Measurements from ENCODE around the gene MCTP1. TPM values are rescaled to one million over a fixed set of nuclear protein-coding genes. Genes with fewer than 3 reads are reported as not detected.

Gene MCTP1
- total RNA-seq, 1 donor from 2014 or later: 3.7 TPM

DNA sequence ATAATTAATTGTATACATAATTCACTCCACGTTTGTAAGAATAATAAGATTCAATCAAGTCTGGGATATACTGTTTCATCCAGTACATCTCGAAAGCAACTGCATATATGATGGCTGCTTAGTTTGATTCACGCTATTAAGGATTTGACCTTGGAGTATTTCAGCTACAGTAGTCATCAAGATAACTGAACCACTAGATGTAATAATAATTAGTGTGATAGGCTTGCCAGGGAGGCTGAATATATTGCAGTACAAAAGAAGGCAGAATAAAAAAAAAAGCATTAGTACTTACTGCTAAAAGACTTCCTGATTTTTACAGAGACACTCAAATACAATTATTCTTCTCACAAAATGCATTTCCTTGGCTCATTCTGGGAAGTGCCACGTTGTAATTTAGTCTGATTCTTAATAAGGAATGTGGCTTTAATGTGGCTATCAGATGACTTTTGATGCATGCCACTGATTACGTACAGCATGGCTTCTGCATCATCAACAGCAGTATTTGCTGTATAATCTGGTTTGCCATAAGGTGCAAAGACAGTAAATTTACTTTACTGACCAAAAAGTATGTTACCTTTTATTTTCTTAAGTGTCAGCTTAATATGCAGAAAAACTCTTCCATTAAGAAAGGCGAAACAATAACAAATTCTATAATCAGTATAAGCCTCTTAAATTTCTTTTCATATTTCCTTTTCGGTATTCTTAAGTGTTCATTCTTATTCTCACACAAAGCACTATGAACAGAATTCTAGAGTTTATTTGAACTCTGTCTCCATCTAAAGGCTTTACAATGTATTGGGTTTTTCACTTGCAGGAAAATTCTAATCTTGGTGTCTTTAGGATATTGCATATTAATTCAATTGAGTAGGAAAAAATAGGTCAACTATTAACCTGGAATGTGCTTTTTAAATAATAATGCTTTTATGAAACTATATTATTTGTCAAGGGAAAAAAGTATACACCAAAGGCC, 500.1 kb downstream of the MCTP1 start:
- TF ChIP-seq, protein P1, sequence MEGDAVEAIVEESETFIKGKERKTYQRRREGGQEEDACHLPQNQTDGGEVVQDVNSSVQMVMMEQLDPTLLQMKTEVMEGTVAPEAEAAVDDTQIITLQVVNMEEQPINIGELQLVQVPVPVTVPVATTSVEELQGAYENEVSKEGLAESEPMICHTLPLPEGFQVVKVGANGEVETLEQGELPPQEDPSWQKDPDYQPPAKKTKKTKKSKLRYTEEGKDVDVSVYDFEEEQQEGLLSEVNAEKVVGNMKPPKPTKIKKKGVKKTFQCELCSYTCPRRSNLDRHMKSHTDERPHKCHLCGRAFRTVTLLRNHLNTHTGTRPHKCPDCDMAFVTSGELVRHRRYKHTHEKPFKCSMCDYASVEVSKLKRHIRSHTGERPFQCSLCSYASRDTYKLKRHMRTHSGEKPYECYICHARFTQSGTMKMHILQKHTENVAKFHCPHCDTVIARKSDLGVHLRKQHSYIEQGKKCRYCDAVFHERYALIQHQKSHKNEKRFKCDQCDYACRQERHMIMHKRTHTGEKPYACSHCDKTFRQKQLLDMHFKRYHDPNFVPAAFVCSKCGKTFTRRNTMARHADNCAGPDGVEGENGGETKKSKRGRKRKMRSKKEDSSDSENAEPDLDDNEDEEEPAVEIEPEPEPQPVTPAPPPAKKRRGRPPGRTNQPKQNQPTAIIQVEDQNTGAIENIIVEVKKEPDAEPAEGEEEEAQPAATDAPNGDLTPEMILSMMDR (IDR thresholded peaks at IDR 0.05): peak; percentile 30
- TF ChIP-seq EZH2phosphoT487 (IDR thresholded peaks at IDR 0.05): no peak
- no peak for TF ChIP-seq EZH2 (IDR thresholded peaks at IDR 0.05)
- Histone ChIP-seq H4K20me1 (ENCODE audit: low read depth) (no peaks in the 10 kb centered on the region), H2AFZ (replicated peaks) (no peak overlapping the region), H3K4me1 (no peaks in the 10 kb centered on the region), H3K9me3 (ENCODE audit: low read depth) (no peaks in the 10 kb centered on the region), H3K9ac (no peak overlapping the region), H3K27ac (no peak overlapping the region), H3K79me2 (ENCODE audit: low read depth) (no peaks in the 10 kb centered on the region), H3K36me3 (no peaks in the 10 kb centered on the region), H3K4me2 (no peak overlapping the region), H3F3A (ENCODE audit: low read depth) (no peaks in the 10 kb centered on the region), H3K27me3 (no peaks in the 10 kb centered on the region), H3K4me3 (no peak overlapping the region)
- H3K27me3 Mint-ChIP-seq (ENCODE audit: insufficient read depth, low read depth): no peaks in the 10 kb centered on the region
- no peaks in the 10 kb centered on the region for H3K36me3 Mint-ChIP-seq
- H3K4me3 Mint-ChIP-seq: no peak overlapping the region
- no peak for DNase-seq (ENCODE audit: low spot score)
- peaks cover 5% of the 10 kb centered on the region for H3K4me1 Mint-ChIP-seq
- no peaks in the 10 kb centered on the region for H3K9me3 Mint-ChIP-seq
- H3K27ac Mint-ChIP-seq: no peak overlapping the region

DNA sequence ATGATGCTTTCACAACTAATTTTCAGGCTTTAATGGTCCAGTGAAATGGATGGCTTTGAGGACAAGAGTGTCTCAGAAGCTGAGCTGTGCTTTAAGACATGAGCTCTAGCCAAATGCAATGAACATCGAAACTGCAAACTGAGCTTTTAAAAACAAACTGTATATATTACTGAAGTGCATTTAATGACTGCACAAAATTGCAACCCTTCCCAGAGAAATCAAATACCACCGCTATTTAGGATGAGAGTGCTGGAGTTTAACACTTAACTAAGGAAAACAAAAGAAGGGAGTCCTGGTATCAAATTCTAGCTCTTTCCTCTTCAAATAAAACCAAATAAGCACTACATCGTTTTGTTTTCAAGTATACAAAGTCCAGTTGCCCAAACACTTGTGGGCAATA, 502.5 kb downstream of the MCTP1 start:
- H3K27me3 Mint-ChIP-seq (ENCODE audit: insufficient read depth, low read depth): no peaks in the 10 kb centered on the region
- Histone ChIP-seq H3F3A (ENCODE audit: low read depth) (no peaks in the 10 kb centered on the region), H2AFZ (replicated peaks) (no peak overlapping the region), H3K27me3 (no peaks in the 10 kb centered on the region), H3K4me1 (no peaks in the 10 kb centered on the region), H3K27ac (no peak overlapping the region), H3K9me3 (ENCODE audit: low read depth) (no peaks in the 10 kb centered on the region), H3K36me3 (no peaks in the 10 kb centered on the region), H4K20me1 (ENCODE audit: low read depth) (no peaks in the 10 kb centered on the region), H3K4me3 (no peak overlapping the region), H3K79me2 (ENCODE audit: low read depth) (no peaks in the 10 kb centered on the region), H3K9ac (no peak overlapping the region), H3K4me2 (no peak overlapping the region)
- no peak overlapping the region for H3K4me3 Mint-ChIP-seq
- H3K9me3 Mint-ChIP-seq: no peaks in the 10 kb centered on the region
- H3K36me3 Mint-ChIP-seq: no peaks in the 10 kb centered on the region
- no peak for DNase-seq (ENCODE audit: low spot score)
- peaks cover 3% of the 10 kb centered on the region for H3K4me1 Mint-ChIP-seq
- TF ChIP-seq, protein P1 (IDR thresholded peaks at IDR 0.05): no peak
- TF ChIP-seq EZH2phosphoT487 (IDR thresholded peaks at IDR 0.05) (no peak), EZH2 (IDR thresholded peaks at IDR 0.05) (no peak)
- no peak overlapping the region for H3K27ac Mint-ChIP-seq

DNA sequence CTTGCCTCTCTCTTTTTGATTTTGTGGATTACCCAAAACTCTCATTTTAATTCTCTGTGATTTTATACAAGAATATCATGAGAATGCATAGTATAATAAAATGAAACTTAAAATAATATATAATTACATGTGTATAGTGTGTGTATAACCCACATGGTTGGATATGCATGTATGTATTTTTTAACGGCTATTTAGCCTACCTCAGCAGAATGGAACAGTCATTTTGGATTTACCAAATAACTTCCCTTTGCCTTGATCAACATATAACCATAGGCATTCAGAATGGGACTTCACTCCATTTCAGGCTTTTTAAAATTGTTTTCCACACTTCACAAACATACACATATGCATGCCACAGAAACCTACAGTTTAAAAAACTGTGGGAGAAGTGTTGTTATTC, 505.2 kb downstream of the MCTP1 start:
- H3K9me3 Mint-ChIP-seq: peaks cover 2% of the 10 kb centered on the region
- TF ChIP-seq, protein P1 (IDR thresholded peaks at IDR 0.05): no peak
- TF ChIP-seq EZH2 (IDR thresholded peaks at IDR 0.05) (no peak), EZH2phosphoT487 (IDR thresholded peaks at IDR 0.05) (no peak)
- H3K4me3 ChIP-seq: no peak overlapping the region
- no peaks in the 10 kb centered on the region for H3K4me1 ChIP-seq
- H3K27ac ChIP-seq: no peak overlapping the region
- peaks cover 18% of the 10 kb centered on the region for H3K4me1 Mint-ChIP-seq
- no peaks in the 10 kb centered on the region for H3K36me3 Mint-ChIP-seq
- H4K20me1 ChIP-seq (ENCODE audit: low read depth): no peaks in the 10 kb centered on the region
- no peak overlapping the region for H3K4me2 ChIP-seq
- no peaks in the 10 kb centered on the region for H3K27me3 ChIP-seq
- no peak overlapping the region for H3K9ac ChIP-seq
- no peaks in the 10 kb centered on the region for H3F3A ChIP-seq (ENCODE audit: low read depth)
- H3K4me3 Mint-ChIP-seq: no peak overlapping the region
- peaks cover 3% of the 10 kb centered on the region for H3K27me3 Mint-ChIP-seq (ENCODE audit: insufficient read depth, low read depth)
- no peak overlapping the region for H2AFZ ChIP-seq (replicated peaks)
- no peaks in the 10 kb centered on the region for H3K79me2 ChIP-seq (ENCODE audit: low read depth)
- no peak for DNase-seq (ENCODE audit: low spot score)
- no peaks in the 10 kb centered on the region for H3K9me3 ChIP-seq (ENCODE audit: low read depth)
- no peak overlapping the region for H3K27ac Mint-ChIP-seq
- H3K36me3 ChIP-seq: no peaks in the 10 kb centered on the region

Data from neural progenitor cell (in vitro differentiated cells).